ENCODE measurements around the gene PRKG1.

DNA sequence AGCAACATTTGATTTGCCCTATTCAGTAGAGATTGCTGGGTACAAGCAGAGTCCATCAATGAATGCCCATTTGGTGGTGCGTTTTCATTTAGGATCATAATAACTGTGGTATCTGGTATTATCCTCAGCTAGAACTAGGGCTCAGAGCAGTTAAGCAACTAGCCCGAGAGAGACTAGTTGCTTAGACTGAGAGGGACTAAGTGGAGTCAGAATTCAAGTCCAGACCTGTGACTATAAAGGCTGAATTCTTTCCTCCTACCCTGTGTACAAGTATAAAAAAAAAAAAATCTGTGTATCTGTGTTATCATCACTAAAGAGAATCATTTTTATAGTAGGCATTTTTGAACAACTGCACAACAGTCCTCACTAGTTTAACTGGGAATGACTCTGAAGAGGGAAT is 1194.5 kb downstream of the PRKG1 start:
- TF ChIP-seq POLR2A (IDR thresholded peaks at IDR 0.05) (no peak), POLR2AphosphoS5 (IDR thresholded peaks at IDR 0.05; ENCODE audit: insufficient read depth in 1 of 2, low read depth in 1 of 2) (no peak)
